8988T (cell line): ENCODE results near the gene TMEM145.
A peak's percentile ranks its signal among the peaks of the same experiment; 100 is the strongest.
"Not testable (repeated sequence)": the region's sequence is repeated elsewhere in the genome, so short reads cannot be mapped to it uniquely, and the experiment has no call there.

ENCODE experiments used
- DNase-seq: peaks from one replicate; pipeline ENCODE4 v3.0.0; 2011

The TMEM145 gene

GRCh38 chr19:42313096-42313839 is at the start of gene TMEM145:
TSS of gene TMEM145 (plus strand) at chr19:42313309. CDS start at chr19:42313377, 68 bp downstream.
- DNase-seq, result peak; percentile 85

- DNase-seq, result not testable (repeated sequence)
Observed at GRCh38 chr19:42266105-42266504, 47.0 kb upstream of the TMEM145 start.

DNA sequence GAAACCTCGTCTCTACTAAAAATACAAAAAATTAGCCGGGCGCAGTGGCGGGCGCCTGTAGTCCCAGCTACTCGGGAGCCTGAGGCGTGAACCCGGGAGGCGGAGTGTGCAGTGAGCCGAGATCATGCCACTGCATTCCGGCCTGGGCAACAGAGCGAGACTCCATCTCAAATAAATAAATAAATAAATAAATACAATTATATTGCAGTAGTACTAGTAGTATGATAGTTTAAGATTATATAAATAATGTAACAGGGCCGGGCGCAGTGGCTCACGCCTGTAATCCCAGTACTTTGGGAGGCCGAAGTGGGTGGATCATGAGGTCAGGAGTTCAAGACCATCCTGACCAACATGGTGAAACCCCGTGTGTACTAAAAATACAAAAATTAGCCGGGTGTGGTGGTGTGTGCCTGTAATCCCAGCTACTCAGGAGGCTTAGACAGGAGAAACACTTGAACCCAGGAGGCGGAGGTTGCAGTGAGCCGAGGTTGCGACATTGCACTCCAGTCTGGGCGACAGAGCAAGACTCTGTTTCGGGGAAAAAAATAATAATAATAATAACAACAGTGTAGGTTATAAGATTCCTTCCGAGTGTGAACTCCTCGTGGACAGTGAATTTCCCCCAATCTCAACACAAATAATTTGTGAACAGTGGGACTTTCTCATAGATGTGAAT is 46.0 kb upstream of the TMEM145 start:
- not testable (repeated sequence) for DNase-seq

DNA sequence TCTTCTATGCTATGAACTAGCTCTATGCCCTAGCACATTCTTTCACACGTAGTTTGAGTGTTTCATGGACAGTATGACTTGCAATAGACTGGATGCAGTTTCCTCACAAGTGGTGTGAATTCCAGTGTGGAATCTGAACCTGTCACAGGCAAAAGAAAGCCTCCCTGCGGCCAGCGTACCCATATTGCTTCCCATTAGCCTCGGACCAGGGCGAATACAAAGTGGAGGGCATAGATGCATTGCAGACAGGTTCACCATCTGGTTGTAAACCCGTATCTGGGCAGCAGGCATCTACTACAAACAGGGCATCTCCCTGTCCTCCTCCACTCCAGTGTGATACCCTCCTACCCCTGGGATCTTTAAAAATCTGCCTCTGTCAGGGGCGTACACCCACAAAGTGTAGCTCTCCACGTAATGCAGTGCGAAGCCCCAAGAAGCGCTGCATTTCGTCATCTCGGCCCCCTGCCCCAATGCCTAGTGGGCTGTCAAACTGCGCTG is 45.4 kb upstream of the TMEM145 start:
- no peak for DNase-seq

DNA sequence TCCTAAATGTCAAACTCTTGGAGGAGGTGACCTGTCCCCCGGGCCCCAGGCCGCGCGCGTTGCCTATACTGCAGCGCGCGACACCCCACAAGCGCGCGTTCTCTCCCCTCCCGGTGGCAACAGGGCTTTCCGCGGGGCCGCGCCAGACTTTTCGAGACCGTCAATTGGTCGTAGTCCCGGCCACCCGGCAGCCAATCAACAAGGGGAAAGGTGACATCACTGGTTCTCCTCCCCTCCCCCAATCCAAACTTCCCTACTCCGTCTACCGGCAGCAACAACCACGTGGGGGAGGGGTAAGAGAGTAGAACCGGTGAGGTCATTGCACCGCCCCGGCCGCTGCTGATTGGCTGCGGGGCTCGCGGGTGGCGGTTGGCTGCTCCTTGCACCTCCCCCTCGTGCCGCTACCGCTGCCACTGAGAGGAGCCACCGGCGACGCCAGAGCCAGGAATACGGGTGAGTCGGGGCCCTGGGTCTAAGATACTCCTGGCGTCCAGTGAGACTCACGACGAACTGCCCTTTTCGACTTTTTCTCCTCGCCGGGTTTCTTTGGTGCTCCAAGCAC is 44.9 kb upstream of the TMEM145 start:
- DNase-seq, result peak; percentile 69

DNA sequence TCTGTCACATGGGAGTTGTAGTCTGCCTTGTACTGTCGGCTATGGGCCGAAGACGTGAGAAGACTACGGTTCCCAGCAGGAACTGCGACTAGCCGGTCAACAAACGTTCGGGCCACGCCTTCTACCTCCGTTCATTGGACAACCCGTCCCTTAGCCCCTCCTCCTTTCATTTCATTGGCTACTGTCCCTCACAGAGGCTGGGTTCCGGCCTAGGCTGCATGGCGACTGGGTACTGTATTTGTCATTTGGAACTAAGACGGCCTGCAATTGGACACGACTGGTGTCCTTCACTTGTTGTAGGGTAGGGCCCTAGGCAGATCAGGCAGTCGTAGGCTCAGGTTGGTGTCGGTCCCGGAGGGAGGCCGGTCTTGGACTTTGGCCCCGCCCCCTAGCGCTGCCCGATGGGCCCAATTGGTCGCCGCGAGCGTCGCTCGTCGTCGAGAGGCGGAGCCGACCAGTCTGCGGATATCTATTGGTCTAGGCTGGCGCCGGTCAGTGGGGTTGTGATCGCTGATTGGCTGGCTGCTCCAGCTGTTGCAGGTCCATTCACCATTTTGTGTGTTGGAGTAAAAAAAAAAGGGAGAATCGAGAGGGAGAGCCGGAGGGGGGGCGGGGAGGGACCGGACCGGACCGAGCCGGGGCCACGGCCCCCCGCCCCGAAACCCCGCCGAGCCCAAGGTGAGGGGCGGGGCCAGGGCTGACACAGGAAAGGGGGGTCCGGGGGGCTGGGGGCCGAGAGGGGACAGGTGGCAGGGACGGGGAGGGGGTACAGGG is 44.2 kb upstream of the TMEM145 start, which contains the start of gene CIC:
Gene CIC, plus strand, starts transcription at position 549 of the 774 bp plus-strand sequence. CDS start 2,532 bp downstream, outside the sequence.
- peak; percentile 87 for DNase-seq

DNA sequence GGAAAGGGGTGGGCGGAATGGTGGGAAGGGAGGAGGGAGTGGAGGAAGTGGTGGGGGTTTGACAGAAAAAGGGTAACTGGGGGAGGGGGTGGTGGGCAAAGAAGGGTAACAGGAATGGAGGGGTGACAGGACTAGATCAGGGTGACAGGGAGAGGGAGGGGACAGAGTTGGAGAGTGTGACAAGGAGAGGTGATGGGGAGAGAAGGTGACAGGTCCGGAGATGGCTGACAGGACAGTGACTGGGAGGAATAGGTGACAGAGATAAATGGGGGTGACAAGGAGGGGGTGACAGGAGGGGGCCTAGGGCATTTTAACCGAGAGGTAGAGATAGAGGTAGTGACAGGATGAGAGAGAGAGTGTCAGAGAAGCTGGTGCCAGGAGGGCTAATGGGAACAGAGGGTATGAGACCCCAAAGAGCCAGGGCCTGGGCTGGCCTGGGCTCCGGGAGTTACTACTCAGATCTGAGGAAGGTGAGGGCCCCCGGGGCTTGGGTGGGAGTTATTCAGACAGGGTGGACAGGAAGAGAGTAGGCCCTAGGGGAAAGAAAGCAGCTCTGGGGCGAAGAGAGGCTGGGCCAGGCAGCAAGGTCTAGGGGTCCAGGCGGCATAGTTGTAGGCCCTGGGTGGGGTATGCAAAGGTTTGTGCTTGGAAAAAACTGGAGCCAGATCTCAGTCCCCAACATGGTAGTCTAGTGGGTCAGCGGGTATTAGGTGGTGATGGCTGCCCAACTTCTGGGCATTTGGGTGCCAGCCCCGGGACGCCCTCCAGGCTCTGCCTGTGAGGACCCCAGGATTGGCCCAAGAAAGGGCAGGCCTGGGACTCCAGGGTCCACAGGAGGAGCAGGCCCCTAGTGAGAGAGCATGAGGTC is 43.4 kb upstream of the TMEM145 start:
- DNase-seq, result no peak

DNA sequence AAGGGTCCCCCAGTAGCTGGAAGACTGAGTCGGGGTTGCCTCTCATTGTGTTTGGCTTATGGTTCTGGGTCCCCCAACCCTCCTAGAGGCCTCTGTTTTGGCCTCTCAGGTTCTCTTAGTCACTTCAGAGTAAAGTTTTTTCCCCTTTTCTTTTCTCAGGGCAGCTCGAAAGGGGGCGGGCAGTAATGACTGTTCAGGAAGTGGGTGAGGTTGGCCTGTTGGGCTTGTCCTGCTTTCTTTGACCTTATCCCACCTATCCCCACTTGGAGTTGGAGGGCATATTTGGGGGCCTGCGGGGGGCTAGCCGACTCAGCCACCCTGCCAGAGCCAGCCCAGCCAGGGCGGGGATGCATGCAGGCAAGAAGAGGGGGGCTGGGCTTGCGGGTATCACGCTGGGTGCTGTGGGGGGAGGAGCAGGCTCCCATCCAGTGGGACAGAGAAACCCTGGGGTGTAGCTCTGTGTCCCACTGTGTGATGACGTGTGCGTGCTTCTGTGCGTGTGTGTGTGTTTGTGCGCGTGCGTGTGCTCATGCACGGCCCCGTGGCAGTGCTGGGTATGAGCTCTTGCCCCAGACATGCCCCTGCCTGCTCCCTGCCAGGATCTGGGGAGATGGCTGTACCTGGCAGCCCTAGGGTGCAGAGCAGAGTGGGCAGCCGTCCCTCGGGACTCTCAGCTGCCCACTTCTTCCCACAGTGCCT is 42.6 kb upstream of the TMEM145 start:
- DNase-seq, result no peak

GRCh38 chr19:42271045-42271419 is 42.1 kb upstream of the TMEM145 start:
- no peak for DNase-seq

DNA sequence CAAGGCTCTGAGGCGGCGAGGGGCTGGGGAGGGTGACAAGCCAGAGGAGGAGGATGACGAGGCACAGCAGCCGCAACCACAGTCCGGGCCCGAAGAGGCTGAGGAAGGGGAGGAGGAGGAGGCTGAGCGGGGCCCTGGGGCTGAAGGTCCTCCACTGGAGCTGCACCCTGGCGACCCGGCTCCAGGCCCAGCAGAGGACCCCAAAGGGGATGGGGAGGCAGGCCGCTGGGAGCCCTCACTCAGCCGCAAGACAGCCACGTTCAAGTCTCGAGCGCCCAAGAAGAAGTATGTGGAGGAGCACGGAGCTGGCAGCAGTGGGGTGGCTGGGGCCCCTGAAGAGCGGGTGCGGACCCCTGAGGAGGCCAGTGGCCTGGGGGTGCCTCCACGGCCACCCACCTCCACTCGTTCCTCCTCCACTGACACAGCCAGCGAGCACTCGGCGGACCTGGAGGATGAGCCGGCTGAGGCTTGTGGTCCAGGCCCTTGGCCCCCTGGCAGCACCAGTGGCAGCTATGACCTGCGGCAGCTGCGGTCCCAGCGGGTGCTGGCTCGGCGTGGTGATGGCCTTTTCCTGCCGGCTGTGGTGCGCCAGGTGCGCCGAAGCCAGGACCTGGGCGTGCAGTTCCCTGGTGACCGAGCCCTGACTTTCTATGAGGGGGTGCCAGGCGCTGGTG is 41.1 kb upstream of the TMEM145 start:
- no peak for DNase-seq

DNA sequence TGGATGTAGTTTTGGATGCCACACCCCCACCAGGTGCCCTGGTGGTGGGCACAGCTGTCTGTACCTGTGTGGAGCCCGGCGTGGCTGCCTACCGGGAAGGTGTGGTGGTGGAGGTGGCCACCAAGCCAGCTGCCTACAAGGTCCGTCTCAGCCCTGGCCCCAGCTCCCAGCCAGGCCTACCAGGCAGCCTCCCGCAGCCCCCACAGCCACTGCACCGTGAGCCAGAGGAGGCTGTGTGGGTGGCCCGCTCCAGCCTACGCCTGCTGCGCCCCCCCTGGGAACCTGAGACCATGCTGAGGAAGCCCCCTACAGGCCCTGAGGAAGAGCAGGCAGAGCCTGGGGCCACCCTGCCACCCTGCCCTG is 40.6 kb upstream of the TMEM145 start:
- DNase-seq, result no peak

GRCh38 chr19:42272989-42273406 is 40.1 kb upstream of the TMEM145 start:
- DNase-seq, result no peak

- DNase-seq, result no peak
Observed at GRCh38 chr19:42273407-42274064, 39.6 kb upstream of the TMEM145 start.

- DNase-seq, result no peak
Observed at GRCh38 chr19:42274065-42274682, 38.9 kb upstream of the TMEM145 start.

- no peak for DNase-seq
Observed at GRCh38 chr19:42275103-42275502, 38.0 kb upstream of the TMEM145 start.

DNA sequence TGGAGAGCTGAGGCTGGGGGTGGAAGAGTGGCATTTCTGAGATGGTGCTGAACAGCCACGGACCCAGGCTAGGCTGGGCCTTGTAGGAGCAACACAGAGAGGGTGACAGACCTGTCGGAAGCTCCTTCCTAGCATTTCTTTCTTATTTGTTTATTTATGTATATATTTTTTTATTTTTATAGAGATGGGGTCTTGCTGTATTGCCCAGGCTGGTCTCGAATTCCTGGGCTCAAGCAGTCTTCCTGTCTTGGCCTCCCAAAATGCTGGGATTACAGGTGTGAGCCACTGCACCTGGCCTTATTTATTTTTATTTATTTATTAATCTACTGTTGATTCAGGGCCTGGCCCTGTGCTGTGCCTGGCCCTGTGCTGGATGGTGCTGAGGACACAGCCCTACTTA is 37.6 kb upstream of the TMEM145 start:
- no peak for DNase-seq

DNA sequence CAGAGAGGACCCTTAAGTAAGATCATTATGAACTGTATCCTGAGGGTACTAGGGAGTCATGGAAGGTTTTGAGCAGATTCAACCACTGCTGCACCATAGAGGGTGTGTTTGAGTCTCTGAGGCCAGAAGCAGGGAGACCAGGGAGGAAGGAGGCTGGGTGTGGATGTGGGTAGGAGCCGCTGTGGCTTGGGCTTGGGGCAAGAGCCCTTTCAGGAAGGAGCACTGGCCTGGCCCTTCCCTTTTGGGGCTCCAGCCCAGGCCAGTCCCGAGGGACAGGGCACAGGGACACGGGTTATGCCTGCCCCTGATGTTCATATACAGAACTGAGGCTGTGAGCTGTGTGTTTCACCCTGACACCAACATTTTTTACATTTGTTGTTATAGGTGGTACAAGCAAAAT is 36.8 kb upstream of the TMEM145 start:
- DNase-seq, result no peak

DNA sequence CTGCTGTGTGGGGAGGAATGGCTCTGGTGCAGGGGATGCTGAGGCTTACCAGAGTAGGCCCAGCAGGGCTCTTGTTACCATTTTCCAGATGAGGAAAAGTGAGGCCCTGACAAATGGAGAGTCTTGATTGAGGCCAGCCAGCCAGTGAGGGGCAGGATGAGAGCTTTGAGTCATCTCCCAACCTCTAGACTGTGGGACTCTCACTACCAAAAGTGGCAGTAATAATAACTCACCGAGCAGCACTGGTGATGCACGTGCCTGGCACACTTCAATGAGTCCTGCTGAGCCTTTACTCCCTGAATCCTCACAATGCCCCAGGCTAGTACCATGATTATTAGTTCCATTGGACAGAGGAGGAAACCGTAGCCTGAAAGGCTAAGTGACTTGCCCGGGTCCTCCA is 36.3 kb upstream of the TMEM145 start:
- no peak for DNase-seq

DNA sequence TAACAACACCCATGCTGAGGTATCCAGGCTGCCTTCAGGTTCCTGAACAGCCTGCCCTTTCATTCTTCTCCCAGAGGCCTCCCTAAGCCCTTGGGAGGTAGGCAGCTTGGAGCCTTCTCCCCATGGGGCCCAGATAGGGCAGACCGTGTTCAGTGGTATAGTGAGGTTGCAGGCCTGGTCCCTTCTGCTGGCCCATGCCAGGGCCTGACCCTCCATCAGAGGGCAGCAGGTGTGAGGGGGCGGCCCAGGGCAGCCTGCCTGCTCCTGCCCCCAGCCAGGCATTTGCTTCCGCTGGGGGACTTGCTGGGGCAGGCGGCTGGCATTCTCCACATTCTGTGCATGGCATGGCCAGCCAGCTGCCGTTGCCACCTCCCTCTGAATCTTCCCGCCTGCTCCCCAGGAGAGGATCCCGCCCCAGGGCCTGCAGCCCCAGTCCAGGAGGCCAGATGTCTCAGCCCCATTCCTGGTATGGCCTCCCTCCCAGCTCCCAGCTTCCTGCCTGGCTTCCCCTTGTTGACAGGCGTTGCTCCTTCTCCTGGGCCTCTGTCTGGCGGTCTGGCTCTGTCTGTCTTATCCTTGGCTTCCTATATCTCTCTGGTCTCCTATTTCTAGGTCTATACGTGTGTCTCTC is 35.2 kb upstream of the TMEM145 start:
- DNase-seq, result no peak
